ENCODE data around the gene DIO3. TPM values are rescaled to one million over a fixed set of nuclear protein-coding genes. Genes with fewer than 3 reads are reported as not detected.

Gene DIO3
- total RNA-seq, 2 experiments from 2014 or later = not detected

DNA sequence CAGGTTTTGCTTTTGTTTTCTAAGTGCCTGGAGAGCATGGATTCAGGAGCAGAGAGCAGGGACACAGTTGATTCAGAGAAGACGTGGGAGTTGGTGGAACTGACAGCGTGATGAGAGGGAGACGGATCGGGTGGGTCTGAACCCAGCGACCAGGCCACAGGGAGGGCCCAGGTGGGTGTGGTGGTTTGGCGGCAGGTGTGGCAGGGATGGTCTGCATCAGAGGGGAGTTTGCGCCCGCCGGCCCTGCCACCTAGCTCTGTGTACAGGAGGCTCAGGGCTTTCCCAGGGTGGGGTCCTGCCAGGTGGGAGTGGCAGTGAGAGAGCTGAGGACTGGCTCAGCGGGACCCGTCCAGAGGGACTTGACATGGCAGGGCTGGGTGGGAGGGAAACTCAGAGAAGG lies 33.3 kb upstream of the DIO3 start:
- peaks cover 8% of the 10 kb centered on the region for H3K4me1 ChIP-seq (ENCODE audit: insufficient read depth, low read length, poor library complexity, severe bottlenecking)
- H3K4me3 ChIP-seq (ENCODE audit: low read depth, low read length, poor library complexity, severe bottlenecking) = no peak overlapping the region
- no peaks in the 10 kb centered on the region for H3K79me2 ChIP-seq (ENCODE audit: insufficient read depth, low read depth, low read length)
- H4K20me1 ChIP-seq (ENCODE audit: insufficient read depth, low read length) = no peaks in the 10 kb centered on the region
- intact Hi-C loops (cut with micrococcal nuclease; ENCODE audit: unreplicated experiment) = no loop called here
- no peak overlapping the region for H2AFZ ChIP-seq (ENCODE audit: low read length)
- H3K27ac ChIP-seq (ENCODE audit: low read depth, low read length, poor library complexity, severe bottlenecking) = no peak overlapping the region
- H3K4me2 ChIP-seq (ENCODE audit: low read length) = no peak overlapping the region
- TF ChIP-seq EZH2phosphoT487 (IDR thresholded peaks at IDR 0.05; ENCODE audit: borderline replicate concordance, low read depth, low read length) = no peak
- TF ChIP-seq, protein P1, sequence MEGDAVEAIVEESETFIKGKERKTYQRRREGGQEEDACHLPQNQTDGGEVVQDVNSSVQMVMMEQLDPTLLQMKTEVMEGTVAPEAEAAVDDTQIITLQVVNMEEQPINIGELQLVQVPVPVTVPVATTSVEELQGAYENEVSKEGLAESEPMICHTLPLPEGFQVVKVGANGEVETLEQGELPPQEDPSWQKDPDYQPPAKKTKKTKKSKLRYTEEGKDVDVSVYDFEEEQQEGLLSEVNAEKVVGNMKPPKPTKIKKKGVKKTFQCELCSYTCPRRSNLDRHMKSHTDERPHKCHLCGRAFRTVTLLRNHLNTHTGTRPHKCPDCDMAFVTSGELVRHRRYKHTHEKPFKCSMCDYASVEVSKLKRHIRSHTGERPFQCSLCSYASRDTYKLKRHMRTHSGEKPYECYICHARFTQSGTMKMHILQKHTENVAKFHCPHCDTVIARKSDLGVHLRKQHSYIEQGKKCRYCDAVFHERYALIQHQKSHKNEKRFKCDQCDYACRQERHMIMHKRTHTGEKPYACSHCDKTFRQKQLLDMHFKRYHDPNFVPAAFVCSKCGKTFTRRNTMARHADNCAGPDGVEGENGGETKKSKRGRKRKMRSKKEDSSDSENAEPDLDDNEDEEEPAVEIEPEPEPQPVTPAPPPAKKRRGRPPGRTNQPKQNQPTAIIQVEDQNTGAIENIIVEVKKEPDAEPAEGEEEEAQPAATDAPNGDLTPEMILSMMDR (conservative IDR thresholded peaks at IDR 0.05; ENCODE audit: low read length) = no peak
- no peaks in the 10 kb centered on the region for H3K9me2 ChIP-seq (ENCODE audit: insufficient read depth, low read length)
- no TSS peak for BruUV-seq (replicated peaks)
- H3K9me3 ChIP-seq (ENCODE audit: low read length) = no peaks in the 10 kb centered on the region
- DNase-seq (ENCODE audit: low spot score) = no peak
- CTCF ChIA-PET (ENCODE audit: unreplicated experiment) = no interaction called here
- H3K36me3 ChIP-seq (ENCODE audit: insufficient read depth, low read length) = no peaks in the 10 kb centered on the region
- POLR2A ChIA-PET = no interaction called here

DNA sequence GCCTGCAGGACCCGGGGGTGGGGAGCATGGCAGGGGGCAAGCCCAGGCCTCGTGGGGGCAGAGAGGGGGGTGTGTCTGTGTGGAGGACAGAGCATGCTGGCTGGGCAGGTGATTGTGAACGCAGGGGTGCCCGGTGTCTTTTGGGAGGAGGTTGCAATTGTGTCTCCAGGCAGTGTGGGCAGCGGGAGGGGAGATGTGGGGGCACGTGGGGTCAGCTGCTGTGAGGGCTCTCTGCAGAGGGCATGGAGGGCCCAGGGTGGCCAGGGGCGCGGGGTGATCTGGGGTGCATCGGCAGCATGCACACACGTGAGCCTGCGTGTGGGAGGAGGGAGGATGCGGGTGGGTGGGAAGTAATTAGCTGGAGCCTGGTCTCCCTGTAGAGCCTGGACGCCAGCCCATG lies 32.2 kb upstream of the DIO3 start:
- Histone ChIP-seq H3K36me3 (ENCODE audit: insufficient read depth, low read length) (no peaks in the 10 kb centered on the region), H3K9me2 (ENCODE audit: insufficient read depth, low read length) (no peaks in the 10 kb centered on the region), H4K20me1 (ENCODE audit: insufficient read depth, low read length) (no peaks in the 10 kb centered on the region), H3K4me3 (ENCODE audit: low read depth, low read length, poor library complexity, severe bottlenecking) (no peak overlapping the region), H3K27ac (ENCODE audit: low read depth, low read length, poor library complexity, severe bottlenecking) (no peak overlapping the region), H3K9me3 (ENCODE audit: low read length) (no peaks in the 10 kb centered on the region), H3K79me2 (ENCODE audit: insufficient read depth, low read depth, low read length) (no peaks in the 10 kb centered on the region), H3K4me1 (ENCODE audit: insufficient read depth, low read length, poor library complexity, severe bottlenecking) (peaks cover 8% of the 10 kb centered on the region), H2AFZ (ENCODE audit: low read length) (no peak overlapping the region), H3K4me2 (ENCODE audit: low read length) (no peak overlapping the region)
- BruUV-seq (replicated peaks) = no TSS peak
- DNase-seq (ENCODE audit: low spot score) = no peak
- TF ChIP-seq, protein P1 (conservative IDR thresholded peaks at IDR 0.05; ENCODE audit: low read length) = no peak
- TF ChIP-seq EZH2phosphoT487 (IDR thresholded peaks at IDR 0.05; ENCODE audit: borderline replicate concordance, low read depth, low read length) = no peak
- POLR2A ChIA-PET = no interaction called here
- CTCF ChIA-PET (ENCODE audit: unreplicated experiment) = no interaction called here
- intact Hi-C loops (cut with micrococcal nuclease; ENCODE audit: unreplicated experiment) = no loop called here

DNA sequence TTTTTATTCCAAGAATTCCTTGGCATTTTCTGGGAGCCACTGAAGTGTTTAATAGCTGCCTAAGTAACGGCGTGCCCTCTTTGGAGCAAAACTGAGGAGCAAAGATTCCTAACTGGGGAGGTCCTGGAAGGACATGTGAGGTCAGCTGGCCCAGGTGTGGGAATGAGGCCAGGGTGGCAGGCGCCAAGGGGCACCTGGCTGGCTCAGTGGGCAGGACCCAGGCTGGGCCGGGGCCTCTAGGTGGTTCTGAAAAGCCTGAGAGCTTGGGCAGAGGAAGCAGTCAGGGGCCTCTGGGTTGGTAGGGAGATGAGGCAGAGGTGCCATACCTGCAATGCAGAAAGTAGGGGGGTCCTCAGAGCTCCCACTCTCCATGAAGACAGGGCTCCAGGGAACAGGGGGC lies 27.1 kb upstream of the DIO3 start:
- Histone ChIP-seq H3K9me2 (ENCODE audit: insufficient read depth, low read length) (no peaks in the 10 kb centered on the region), H3K79me2 (ENCODE audit: insufficient read depth, low read depth, low read length) (no peaks in the 10 kb centered on the region), H3K4me2 (ENCODE audit: low read length) (no peak overlapping the region), H3K9me3 (ENCODE audit: low read length) (no peaks in the 10 kb centered on the region), H2AFZ (ENCODE audit: low read length) (no peak overlapping the region), H3K27ac (ENCODE audit: low read depth, low read length, poor library complexity, severe bottlenecking) (no peak overlapping the region), H3K4me1 (ENCODE audit: insufficient read depth, low read length, poor library complexity, severe bottlenecking) (peaks cover 30% of the 10 kb centered on the region), H3K36me3 (ENCODE audit: insufficient read depth, low read length) (no peaks in the 10 kb centered on the region), H3K4me3 (ENCODE audit: low read depth, low read length, poor library complexity, severe bottlenecking) (no peak overlapping the region), H4K20me1 (ENCODE audit: insufficient read depth, low read length) (no peaks in the 10 kb centered on the region)
- TF ChIP-seq, protein P1 (conservative IDR thresholded peaks at IDR 0.05; ENCODE audit: low read length) = no peak
- TF ChIP-seq EZH2phosphoT487 (IDR thresholded peaks at IDR 0.05; ENCODE audit: borderline replicate concordance, low read depth, low read length) = no peak
- BruUV-seq (replicated peaks) = no TSS peak
- intact Hi-C loops (cut with micrococcal nuclease; ENCODE audit: unreplicated experiment) = no loop called here
- ChIA-PET POLR2A (no interaction called here), CTCF (ENCODE audit: unreplicated experiment) (no interaction called here)
- DNase-seq (ENCODE audit: low spot score) = no peak
